Activated CD4-positive, alpha-beta T cell treated with anti-CD3 and anti-CD28 coated beads for 1 hour (primary cell): ENCODE measurements around the gene ASPN.

Experiments used
- DNase-seq: peaks from one replicate; pipeline ENCODE4 v3.0.0-alpha.2; 2020

ASPN gene

DNA sequence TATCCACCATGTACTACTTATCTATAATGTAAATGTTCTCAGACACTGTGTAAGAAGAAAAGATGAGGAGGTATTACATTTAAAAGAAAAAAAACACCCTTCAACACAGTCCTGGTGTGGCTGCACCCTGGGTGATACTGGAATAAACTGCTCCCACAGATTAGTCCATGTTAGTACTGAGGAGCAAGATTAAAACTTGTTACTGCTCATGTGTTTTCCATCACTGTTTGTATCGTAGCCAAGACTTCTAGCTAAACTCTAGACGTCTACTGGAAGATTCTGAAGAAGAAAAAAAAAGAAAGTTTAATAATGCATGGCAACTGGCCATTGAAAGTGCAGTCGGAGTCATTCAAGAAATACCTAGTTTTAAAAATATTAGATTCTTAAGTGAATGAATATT lies at the start of gene ASPN:
TSS of gene ASPN (minus strand) at position 178 of the 400 bp plus-strand sequence.
- no peak for DNase-seq

DNA sequence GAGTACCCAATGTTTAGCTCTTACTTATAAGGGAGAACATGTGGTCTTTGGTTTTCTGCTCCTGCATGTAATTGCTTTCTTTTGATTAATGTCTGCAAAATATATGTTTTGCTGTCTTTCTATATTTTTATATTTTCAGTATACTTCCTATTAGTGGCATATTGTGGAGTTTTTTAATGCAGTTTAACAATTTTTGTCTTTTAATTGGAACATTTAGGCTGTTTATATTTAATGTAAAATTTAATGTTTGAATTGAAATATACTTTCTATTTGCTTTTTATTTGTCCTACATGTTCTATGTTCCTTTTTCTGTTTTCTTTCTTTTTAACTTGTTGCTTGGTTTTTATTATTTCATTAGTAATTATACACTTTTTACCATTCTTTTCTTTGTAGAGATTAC lies 48.6 kb upstream of the ASPN start:
- DNase-seq: no peak

DNA sequence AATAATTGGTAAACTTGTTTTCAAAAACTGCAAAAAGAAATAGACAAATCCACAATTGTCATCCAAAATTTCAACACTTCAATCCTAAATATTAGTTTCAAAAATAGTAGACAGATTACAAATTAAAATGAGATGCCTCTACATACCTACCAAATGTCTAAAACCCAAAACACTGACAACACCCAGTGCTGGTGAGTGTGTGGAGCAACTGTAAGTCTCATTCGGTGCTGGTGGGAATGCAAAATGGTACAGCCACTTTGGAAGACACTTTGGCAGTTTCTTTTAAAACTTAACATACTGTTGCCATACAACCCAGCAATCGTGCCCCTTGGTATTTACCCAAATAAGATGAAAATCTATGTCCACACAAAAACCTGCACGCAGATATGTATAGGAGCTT lies 46.8 kb upstream of the ASPN start:
- DNase-seq: no peak

DNA sequence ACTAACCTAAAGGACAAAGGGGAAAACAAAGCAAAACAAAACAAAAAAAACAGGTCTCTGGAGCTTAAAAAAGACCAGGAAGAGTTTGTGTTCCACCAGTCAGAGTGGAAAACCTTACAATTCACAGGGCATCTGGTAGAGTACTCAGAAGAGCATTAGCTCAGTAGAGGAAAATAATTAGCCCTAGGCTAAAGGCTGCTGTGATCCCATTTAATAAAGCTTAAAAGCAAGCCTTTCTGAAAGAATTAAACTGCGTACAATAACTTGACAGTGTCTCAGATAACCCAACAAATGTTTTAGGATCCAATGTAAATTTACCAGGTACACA lies 46.2 kb upstream of the ASPN start:
- DNase-seq: no peak

DNA sequence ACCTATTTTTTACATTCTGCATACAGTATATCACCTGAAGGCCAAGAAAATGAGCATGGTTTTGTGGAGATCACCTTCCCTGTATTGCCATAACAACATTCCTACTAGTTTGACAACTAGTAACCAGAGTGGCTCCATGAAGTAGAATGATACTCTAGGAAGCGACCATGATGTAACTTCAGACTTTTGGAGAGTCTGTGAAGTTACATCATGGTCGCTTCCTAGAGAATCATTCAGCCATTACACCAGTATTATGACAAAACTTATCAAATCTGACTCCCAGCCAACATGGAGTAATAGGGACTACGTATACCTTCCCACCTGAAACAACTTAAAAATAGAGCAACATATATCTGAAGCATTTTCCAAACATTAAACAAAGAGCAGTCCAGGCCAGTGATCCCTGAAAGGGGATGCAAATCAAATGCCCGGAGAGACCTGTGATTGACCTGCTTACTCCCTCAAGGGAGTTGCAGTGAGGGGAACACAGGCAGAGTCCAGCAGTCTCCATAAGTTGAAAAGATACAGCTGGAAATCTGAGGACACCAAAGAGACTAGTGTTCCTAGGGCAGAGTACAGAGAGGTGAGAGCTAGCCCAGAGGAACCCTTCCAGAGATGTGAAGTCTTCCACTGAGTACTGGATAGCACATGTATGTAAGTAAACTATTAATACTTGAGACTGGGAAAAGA lies 45.7 kb upstream of the ASPN start:
- no peak for DNase-seq

DNA sequence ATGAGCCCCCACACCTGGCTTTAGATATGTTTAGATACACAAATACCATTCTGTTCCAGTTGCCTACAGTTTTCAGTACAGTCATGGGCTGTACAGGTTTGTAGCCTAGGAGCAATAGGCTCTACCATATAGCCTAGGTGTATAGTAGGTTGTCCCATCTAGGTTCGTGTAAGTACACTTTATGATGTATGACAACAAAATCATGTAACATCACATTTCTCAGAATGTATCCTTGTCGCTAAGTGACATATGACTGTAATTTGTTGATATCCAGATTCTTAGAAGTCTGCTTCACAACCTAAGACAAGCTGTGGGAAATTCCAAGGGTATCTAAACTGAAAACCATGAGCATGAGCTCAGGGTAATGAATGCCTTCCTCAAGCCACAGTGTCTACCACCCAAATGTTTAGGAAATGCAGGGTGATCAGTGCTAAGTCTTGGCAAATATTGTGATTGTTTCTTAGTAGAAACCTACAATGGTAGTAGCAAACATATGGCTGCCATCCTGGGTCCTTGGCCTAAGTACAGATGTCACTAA lies 45.1 kb upstream of the ASPN start:
- DNase-seq: no peak

DNA sequence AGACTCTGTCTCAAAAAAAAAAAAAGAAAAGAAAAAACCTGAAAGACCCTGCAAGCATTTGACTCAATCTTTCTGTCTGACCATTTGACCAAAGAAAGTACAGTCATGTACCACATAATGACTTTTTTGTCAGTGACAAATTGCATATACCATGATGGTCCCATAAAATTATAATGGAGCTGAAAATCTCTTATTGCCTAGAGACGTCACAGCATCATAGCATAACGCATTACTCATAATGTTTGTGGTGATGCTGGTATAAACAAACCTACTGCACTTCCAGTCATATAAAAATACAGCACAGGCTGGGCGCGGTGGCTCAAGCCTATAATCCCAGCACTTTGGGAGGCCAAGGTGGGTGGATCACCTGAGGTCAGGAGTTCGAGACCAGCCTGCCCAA lies 43.0 kb upstream of the ASPN start:
- no peak for DNase-seq

DNA sequence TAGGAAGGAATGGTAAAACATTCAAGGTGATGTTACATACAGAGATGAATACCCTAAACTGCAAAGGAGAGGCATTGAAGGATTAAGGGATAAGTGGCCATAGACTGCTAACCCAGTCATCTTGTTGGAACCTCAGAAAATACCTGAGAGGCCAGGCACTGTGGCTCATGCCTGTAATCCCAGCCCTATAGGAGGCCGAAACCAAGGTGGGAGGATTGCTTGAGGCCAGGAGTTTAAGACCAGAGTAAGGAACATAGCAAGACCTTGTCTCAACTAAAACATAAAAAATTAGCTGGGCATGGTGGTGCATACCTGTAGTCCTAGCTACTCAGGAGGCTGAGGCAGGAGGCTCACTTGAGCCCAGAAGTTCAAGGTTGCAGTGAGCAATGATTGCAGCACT lies 42.6 kb upstream of the ASPN start:
- DNase-seq: no peak

DNA sequence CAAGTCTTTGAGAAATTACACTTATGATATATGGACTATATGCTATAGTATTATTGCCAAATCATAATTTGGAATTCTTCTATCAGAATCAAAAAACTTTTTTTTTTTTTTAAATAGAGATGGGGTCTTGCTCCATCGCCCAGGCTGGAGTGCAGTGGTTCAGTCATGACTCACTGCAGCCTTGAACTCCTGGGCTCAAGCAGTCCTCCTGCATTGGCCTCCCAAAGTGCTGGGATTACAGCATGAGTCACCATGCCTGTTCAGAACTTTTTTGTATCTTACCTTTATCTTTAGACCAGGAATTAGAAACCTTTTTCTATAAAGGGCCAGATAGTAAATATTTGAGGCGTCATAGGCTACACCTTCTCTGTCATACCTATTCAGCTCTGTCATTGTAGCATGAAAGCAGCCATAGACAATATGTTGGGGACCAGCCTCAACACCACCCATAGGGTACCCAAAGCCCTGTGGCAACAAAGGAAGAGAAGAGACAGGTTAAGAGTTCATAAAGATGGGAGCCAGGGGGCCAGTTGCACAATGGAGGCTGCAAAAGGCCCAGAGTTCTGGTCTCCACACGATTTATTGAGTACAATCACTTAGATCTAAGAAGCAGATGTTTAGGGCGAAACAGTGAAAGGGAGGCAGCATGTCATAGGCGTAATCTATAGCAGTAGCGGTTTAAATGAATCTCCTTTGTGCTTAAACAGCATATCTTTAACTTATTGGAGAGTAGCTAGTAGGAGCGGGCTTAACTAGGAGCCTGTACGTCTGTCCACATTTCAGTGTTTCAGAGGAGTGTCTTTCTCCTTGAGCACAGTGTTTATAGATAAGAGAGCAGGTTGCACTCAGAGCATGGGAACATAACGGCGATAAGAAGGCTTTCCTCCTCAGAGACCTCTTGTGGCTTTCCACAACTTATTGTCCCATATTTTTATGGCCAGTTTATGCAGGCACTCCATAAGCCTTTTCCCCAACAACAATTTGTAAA lies 41.0 kb upstream of the ASPN start:
- DNase-seq: no peak

DNA sequence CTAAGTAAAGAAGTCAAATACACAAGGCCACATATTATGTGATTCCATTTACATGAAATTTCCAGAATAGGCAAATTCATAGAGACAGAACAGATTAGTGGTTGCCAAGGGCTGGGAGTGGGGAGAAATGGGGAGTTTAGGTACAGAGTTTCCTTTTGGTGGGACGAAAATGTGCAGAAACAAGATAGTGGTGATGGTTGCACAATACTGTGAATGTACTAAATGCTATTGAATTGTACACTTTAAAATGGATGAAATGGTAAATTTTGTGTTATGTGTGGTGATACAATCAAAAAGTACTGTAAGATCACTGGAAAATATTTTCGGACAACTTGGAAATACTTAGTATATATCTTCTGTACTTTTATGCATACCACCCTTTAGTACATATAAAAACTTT lies 38.5 kb upstream of the ASPN start:
- no peak for DNase-seq

DNA sequence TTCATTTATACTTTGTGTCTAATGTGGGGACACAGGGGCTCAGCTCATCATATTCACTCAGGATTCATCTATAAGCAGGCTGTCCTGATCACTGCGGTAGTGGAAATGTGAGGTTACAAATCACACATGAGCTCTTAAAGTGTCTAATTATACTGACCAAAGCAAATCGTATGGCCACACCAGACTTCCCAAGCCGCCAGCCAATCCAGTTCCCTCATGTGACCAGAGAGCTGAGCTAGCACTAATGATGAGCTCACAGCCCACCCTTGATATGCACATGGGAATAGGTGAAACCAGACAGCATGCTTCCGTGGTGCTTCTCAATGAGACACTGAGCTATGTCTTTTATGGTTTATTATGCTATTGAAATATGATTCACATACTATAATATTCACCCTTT lies 35.9 kb upstream of the ASPN start:
- DNase-seq: no peak

DNA sequence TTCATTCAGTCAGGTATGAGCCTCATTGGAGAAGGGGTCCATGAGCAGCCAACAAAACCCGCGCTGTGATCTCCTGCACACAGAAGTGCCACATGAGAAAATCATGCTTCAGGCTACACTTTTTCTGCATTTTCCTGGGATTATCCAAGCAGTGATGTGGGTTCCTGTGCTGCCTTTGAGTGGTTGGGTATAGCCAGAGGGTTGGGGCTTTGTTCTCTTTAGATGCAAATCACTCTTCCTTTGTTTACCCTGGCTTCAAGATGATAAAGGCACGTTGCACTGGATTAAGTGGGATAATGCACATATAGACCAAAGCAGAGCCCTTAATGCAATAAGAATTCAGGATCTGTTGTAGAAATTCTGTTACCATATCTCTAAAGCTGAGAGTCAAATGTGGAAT lies 34.7 kb upstream of the ASPN start:
- DNase-seq: no peak

DNA sequence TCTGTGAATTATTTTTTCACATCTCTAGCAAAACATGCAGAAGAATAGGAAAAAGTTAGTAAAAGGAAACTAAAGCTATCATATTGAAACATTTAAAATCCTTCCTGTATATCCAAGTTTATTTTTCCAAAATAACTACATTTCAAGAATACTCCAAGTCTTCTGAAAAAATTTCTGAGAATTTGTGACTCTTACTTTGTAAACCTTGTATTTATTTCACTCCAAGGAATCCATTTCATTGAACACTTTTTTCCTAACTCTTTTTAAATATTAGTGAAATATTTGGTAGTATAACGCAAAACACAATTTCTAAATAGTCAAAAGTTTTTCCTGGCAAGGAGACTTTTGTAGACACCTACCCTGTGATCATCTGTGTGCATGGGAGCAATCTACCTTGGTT lies 34.2 kb upstream of the ASPN start:
- DNase-seq: no peak

DNA sequence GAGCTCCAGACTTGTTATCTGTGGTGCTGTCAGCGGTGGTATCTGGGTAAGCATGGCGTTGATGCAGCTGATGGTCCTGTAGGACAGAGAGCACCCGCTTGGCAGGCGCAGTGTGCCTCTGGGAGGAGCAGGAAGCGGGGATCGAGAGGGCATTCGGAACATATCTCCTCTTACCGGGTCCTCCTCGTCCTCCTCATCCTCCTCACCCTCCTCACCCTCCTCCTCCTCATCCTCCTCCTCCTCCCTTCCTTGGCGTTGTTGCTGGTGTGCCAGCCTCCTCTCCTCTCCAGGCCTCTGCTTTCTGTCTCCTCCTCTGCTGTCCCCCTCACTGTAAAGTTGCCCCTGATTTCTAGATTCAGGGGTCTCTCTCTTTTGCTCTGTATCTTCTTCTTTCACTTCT lies 32.3 kb upstream of the ASPN start:
- DNase-seq: no peak

DNA sequence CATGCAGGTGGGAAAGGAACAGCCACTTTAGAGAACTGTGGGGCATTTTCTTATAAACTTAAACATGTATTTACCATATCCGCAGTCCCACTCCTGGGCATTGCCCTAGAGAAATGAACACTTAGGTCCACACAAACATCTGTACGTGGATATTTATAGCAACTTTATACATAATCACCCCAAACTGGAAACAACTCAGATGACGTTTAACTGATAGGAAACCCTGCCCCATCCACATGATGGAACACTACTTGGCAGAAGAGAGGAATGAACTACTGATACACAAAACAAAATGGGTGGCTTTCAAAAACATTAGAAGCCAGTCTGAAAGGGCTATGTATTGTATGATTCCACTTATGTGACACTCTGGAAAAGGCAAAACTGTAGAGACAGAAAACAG lies 31.0 kb upstream of the ASPN start:
- DNase-seq: no peak

DNA sequence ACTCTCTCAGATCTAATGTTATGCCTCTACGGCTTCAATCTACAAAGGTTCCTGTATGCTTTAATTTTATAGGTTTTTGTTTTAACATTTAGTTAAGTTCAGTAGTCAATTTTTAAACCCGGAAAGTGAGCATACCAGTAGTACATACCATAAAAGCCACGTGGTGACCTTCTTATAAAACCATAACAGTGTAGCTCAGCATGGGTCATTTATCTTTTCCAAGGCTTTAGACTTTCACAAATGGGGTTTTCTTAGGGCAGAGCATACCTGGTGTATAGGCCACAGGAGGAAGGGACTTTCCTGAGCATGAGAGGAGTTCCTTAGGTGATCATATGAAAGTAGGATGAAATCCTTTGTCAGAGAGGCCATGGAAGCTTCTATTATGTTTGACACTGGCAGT lies 30.3 kb upstream of the ASPN start:
- no peak for DNase-seq

DNA sequence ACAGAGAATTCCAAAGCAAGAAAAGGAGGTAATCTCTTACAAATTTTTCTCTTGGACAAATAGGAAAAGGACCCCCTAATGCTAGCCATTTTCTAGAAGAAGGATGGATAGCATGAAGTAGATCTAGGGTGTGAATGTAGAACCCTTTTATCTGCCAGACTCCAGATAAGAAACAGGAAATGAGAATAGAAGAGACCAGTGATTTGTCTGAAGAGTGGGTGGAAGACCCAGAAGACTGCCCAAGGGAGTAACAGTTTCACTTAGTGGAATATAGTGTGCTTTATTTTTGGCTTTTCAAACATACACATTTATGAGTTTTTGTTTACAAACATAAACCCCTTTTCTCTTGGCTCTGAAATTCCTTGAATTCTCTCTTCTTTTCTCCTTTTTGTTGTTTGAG lies 28.4 kb upstream of the ASPN start:
- no peak for DNase-seq

DNA sequence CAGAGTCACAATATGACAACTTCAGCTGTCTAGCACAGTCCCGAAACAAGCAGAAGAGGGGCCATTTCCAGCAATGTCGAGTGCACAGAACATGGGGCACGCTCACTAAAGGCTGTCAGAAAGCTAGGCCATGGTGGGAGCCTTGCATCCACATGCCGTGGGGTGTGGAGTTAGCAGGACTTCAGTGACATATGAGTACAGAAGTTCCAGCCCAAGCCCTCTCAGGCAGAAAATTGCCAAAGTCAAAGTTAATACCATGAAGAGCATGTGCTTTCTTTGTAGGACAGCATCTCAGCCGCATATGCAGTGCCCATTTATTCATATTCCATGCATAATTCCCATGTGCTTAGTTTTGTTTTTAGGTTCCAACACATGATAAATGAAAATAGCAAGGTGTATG lies 26.7 kb upstream of the ASPN start:
- DNase-seq: no peak

DNA sequence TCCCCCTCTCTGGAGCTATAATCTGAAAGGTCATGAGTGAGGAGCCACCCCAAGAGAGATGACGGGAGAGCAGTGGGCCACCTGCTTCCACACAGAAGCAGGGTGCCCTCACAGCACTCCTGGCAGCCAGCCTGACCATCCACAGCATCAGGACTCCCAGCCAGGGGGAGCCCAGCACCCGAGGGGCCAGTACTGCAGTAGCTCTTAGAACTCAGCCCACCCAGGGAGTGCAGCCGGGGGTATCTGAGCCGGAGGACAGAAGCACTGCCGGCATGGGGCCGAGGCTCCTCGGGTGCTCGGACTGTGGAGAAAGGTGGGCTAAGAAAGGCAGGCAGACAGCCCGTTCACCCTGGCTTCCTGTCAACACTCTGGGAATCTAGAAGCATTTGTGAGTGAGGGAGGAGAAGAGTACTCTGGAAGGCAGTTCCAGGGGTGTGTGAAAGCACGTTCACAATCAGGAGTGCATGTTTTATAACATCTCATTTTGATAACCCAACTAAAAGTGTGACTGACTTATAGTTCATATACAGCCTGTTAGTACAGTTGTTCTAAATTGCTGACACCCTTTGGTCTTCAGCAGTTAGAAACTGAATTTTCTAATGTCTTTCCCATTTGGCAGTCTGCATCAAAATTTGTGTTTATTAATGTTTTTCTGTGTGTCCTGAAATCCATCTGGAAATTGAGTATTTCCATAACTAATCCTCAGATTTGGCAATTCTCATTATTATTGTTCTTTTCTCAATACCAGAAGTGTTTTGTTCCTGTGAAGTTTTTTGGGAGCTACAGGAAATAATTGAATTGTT lies 25.9 kb upstream of the ASPN start:
- DNase-seq: no peak

DNA sequence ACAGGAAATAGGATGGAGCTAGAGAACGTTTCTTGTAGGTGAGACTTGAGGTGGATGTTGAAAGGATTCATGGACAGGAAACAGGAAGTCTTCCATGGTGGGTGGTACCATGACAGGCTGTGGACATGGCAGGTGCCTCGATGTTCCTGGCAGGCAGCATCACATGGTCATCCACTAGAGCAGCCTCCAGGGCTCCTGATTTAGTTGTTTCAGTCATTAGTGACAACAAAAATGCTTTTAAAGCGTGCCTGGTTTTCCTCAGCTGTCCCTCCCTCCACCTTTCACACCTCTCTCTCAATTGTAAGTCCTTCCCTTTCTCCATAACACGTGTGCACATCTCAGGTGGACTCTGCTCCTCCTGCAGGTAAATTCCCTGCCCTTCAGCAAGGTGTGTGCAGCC lies 25.2 kb upstream of the ASPN start:
- DNase-seq: no peak

DNA sequence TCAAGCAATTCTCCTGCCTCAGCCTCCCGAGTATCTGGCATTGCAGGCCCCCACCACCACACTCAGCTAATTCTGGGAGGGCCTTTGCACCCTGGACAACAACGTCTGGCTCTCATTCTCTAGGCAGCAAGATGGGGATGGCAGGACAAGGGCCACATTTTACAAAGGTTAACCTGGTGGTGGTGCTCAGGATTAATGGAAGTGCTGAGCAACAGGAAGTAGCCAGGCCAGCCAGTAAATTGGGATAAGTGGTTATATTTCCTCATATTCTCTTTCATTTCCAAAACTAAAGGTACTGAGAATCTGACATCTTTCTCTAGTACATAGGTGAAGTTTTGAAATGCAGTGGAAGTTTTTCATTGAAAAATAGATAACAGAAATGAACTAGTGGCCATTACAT lies 24.7 kb upstream of the ASPN start:
- DNase-seq: no peak

DNA sequence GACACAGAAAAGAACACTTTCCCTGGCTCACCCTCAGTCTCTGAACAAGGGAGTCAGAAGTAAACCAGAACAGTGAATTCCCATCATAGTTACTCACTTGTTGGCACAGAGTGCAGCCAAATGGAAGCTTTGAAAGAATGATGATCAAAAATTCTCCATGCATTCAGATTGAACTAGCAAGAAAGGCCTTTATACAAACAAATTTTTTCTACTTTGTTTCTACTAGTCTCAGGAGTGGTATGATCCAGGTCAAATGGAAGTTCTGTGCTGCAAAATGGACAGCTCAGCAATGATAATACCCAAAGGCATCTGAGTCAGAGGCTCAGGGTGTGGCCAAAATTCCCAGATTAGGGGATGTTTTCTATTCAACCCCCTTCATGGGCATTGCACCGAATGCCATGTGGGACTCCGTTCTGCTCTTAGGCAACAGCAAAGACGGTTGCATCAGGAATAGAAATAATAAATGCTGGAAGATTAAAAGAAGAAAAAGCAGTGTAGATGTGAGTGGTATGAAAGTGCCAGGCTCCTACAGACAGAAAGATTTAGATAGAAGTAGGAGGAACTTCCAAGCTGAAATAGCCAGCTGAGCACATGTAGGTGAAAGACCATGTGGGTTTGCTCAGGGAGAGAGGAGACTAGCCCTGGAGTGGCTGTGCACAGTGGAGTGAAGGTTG lies 24.0 kb upstream of the ASPN start:
- DNase-seq: no peak

DNA sequence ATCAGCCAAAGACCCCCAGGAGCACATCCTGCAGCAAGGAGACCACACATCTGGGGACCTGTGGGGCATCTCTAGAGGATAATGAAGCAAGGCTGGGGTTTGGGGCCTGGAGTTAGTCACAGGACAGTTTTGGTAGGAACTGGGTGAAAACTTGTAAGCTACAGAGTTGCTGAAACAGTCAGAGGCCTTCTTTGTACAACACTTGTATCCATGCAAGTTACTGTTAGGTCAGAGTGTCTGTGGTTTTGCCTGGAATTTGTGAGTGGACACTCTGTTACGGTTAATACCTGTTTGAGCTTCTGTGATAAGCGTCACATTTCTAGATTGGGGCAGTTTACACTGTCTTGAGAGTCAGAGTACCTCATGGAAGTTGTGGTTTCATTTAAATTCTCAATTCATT lies 22.6 kb upstream of the ASPN start:
- DNase-seq: no peak
